HepG2 (cell line): ENCODE results near the gene FMNL1. TPM values are rescaled to one million over a fixed set of nuclear protein-coding genes. Genes with fewer than 3 reads are reported as not detected.

ENCODE experiments used
- ATF7-NPFF ChIP-seq: sonication (generic); formaldehyde crosslinking; IDR thresholded peaks from 2 replicates; pipeline ENCODE4 v1.8.1; 2023; ENCODE audit warnings: mild to moderate bottlenecking, low read depth, missing genetic modification reagents, moderate library complexity
- ERF ChIP-seq: IDR thresholded peaks from 2 replicates; pipeline ENCODE4 v1.6.1; 2018; ENCODE audit warnings: missing biosample characterization, missing genetic modification reagents
- ETV5 ChIP-seq: IDR thresholded peaks from 2 replicates; pipeline ENCODE4 v1.6.1; 2018; ENCODE audit warnings: missing biosample characterization, missing genetic modification reagents, inconsistent platforms, borderline replicate concordance
- IKZF1 ChIP-seq: fragments of 450-650 bp; IDR thresholded peaks from 2 replicates; pipeline ENCODE4 v1.7.1; 2016
- POLR2AphosphoS2 ChIP-seq: IDR thresholded peaks from 2 replicates; pipeline ENCODE4 v1.6.1; 2011; ENCODE audit warnings: low read depth, low read length, improper control_type of control experiment
- RAD51 ChIP-seq: fragments of 450-650 bp; IDR thresholded peaks from 2 replicates; pipeline ENCODE4 v1.6.1; 2016; ENCODE audit warnings: borderline replicate concordance
- RARA ChIP-seq: IDR thresholded peaks from 2 replicates; pipeline ENCODE4 v1.6.1; 2016; ENCODE audit warnings: missing genetic modification reagents, missing compliant biosample characterization
- SIN3B ChIP-seq: fragments of 150-350 bp; IDR thresholded peaks from 2 replicates; pipeline ENCODE4 v1.6.1; 2014; ENCODE audit warnings: low read length
- YY1 ChIP-seq: IDR thresholded peaks from 2 replicates; pipeline ENCODE4 v1.6.1; 2011; ENCODE audit warnings: low read length, low read depth, moderate library complexity, mild to moderate bottlenecking; ENCODE audit not compliant: insufficient read depth, insufficient replicate concordance
- ZIK1 ChIP-seq: sonication (generic); formaldehyde crosslinking; IDR thresholded peaks from 2 replicates; pipeline ENCODE4 v1.5.0; 2020; ENCODE audit warnings: mild to moderate bottlenecking, low read depth, missing genetic modification reagents, borderline replicate concordance
- ZNF143 ChIP-seq: sonication (generic); formaldehyde crosslinking; IDR thresholded peaks from 2 replicates; pipeline ENCODE4 v1.4.0; 2020; ENCODE audit warnings: missing genetic modification reagents
- ZNF432 ChIP-seq: sonication (generic); formaldehyde crosslinking; IDR thresholded peaks from 2 replicates; pipeline ENCODE4 v1.5.0; 2020; ENCODE audit warnings: missing genetic modification reagents, mild to moderate bottlenecking, borderline replicate concordance
- ZNF496 ChIP-seq: sonication (generic); formaldehyde crosslinking; IDR thresholded peaks from 2 replicates; pipeline ENCODE4 v1.8.1; 2023; ENCODE audit warnings: mild to moderate bottlenecking, moderate library complexity, missing genetic modification reagents; ENCODE audit not compliant: insufficient replicate concordance
- ZNF768 ChIP-seq: sonication (generic); formaldehyde crosslinking; IDR thresholded peaks from 2 replicates; pipeline ENCODE4 v1.4.0; 2020; ENCODE audit warnings: missing genetic modification reagents
- ZNF788 ChIP-seq: sonication (generic); formaldehyde crosslinking; IDR thresholded peaks from 2 replicates; pipeline ENCODE4 v1.5.0; 2020; ENCODE audit warnings: mild to moderate bottlenecking, missing genetic modification reagents, borderline replicate concordance
- ZSCAN30 ChIP-seq: sonication (generic); formaldehyde crosslinking; IDR thresholded peaks from 2 replicates; pipeline ENCODE4 v1.5.0; 2020; ENCODE audit warnings: mild to moderate bottlenecking, missing genetic modification reagents
- ZZZ3 ChIP-seq: sonication (generic); formaldehyde crosslinking; IDR thresholded peaks from 2 replicates; pipeline ENCODE4 v1.4.0; 2020; ENCODE audit warnings: missing genetic modification reagents, mild to moderate bottlenecking, borderline replicate concordance
- polyA plus RNA-seq, 8 experiments: library from polyadenylated mRNA; depleted of rRNA in 3 of 8; stranded (reverse) in 7 of 8; unstranded in 1 of 8; fragments of >200 nt; fragmentation: Illumina TruSeq in 4 of 8; extraction: Trizol in 4 of 8; gene quantifications; 2 replicates each; pipeline versions ENCODE4 v1.2.1 to v1.2.3, GENCODE V29; 2011 to 2016; ENCODE audit warnings: low read depth in 4 of 8, missing spikeins in 1 of 8, mixed read lengths in 1 of 8; ENCODE audit not compliant: insufficient read depth in 1 of 8
- total RNA-seq, 5 experiments: library from RNA; depleted of rRNA; stranded (reverse); fragments of >200 nt; fragmentation: Illumina TruSeq; extraction: Trizol; gene quantifications; 2 replicates each; pipeline ENCODE4 v1.2.3, GENCODE V29; 2016; ENCODE audit warnings: low read depth in 1 of 5
- TF ChIP-seq, protein P1 (sequence below): sonication (generic); formaldehyde crosslinking; IDR thresholded peaks from 2 replicates; pipeline ENCODE4 v1.4.0; 2020; ENCODE audit warnings: missing genetic modification reagents
- TF ChIP-seq, protein P2 (sequence below): sonication (generic); formaldehyde crosslinking; IDR thresholded peaks from 2 replicates; pipeline ENCODE4 v1.4.0; 2020; ENCODE audit warnings: mild to moderate bottlenecking, low read depth, missing genetic modification reagents
- TF ChIP-seq, protein P3 (sequence below): sonication (generic); formaldehyde crosslinking; IDR thresholded peaks from 2 replicates; pipeline ENCODE4 v1.8.0; 2022; ENCODE audit warnings: missing genetic modification reagents, mild to moderate bottlenecking, moderate library complexity, borderline replicate concordance
- TF ChIP-seq, protein P4 (sequence below): IDR thresholded peaks from 2 replicates; pipeline ENCODE4 v1.6.1; 2012; ENCODE audit warnings: inconsistent platforms
- TF ChIP-seq, protein P5 (sequence below): sonication (generic); formaldehyde crosslinking; IDR thresholded peaks from 2 replicates; pipeline ENCODE4 v1.5.0; 2020; ENCODE audit warnings: mild to moderate bottlenecking, missing genetic modification reagents, borderline replicate concordance

The FMNL1 gene
- total and polyA plus RNA-seq, 2 of the 13 experiments (the other 11 are each of a cell fraction or from before 2014, with no cell fraction given): 0.53 to 0.70 TPM

DNA sequence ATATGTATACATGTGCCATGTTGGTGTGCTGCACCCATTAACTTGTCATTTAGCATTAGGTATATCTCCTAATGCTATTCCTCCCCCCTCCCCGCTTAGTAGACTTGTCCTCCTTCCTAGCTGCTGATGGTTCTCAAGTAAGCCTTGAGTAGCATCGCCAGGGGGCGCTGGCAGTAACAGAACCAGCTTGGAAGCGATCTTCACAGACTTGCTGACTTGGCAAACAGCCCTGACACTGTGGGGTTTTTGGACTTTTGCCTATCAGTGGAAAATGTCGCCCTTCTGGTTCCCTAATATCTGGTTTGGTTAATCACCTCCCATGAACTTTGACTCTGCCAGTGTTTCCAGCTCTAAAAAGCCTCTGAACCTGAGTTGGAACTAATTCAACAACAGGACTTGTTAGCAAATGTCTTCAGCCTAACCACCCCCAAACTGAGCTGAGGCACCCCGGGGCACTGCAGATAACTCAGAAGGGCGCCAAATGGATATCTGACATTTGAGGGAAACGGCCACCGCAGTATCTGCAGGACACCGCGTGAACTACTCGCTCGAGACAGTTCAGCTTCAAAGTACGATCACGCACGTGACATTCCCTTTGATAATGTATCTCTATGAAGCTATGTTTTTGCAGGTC lies 55.6 kb downstream of the FMNL1 start (continued):
- TF ChIP-seq SIN3B: no peak
- no peak for TF ChIP-seq ZNF768
- no peak for TF ChIP-seq ZZZ3 (CRISPR knock-in tag)
- TF ChIP-seq, protein P1, sequence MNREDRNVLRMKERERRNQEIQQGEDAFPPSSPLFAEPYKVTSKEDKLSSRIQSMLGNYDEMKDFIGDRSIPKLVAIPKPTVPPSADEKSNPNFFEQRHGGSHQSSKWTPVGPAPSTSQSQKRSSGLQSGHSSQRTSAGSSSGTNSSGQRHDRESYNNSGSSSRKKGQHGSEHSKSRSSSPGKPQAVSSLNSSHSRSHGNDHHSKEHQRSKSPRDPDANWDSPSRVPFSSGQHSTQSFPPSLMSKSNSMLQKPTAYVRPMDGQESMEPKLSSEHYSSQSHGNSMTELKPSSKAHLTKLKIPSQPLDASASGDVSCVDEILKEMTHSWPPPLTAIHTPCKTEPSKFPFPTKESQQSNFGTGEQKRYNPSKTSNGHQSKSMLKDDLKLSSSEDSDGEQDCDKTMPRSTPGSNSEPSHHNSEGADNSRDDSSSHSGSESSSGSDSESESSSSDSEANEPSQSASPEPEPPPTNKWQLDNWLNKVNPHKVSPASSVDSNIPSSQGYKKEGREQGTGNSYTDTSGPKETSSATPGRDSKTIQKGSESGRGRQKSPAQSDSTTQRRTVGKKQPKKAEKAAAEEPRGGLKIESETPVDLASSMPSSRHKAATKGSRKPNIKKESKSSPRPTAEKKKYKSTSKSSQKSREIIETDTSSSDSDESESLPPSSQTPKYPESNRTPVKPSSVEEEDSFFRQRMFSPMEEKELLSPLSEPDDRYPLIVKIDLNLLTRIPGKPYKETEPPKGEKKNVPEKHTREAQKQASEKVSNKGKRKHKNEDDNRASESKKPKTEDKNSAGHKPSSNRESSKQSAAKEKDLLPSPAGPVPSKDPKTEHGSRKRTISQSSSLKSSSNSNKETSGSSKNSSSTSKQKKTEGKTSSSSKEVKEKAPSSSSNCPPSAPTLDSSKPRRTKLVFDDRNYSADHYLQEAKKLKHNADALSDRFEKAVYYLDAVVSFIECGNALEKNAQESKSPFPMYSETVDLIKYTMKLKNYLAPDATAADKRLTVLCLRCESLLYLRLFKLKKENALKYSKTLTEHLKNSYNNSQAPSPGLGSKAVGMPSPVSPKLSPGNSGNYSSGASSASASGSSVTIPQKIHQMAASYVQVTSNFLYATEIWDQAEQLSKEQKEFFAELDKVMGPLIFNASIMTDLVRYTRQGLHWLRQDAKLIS (CRISPR knock-in tag): no peak
- TF ChIP-seq ZNF788 (CRISPR knock-in tag): peak; percentile 79; the same call in 1 of the 2 replicates
- peak; percentile 65; the same call in 1 of the 2 replicates for TF ChIP-seq ERF (CRISPR knock-in tag)
- TF ChIP-seq ZNF432 (CRISPR knock-in tag): no peak
- no peak for TF ChIP-seq ATF7-NPFF (CRISPR knock-in tag)
- TF ChIP-seq, protein P2, sequence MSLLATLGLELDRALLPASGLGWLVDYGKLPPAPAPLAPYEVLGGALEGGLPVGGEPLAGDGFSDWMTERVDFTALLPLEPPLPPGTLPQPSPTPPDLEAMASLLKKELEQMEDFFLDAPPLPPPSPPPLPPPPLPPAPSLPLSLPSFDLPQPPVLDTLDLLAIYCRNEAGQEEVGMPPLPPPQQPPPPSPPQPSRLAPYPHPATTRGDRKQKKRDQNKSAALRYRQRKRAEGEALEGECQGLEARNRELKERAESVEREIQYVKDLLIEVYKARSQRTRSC (CRISPR knock-in tag): no peak
- TF ChIP-seq, protein P3, sequence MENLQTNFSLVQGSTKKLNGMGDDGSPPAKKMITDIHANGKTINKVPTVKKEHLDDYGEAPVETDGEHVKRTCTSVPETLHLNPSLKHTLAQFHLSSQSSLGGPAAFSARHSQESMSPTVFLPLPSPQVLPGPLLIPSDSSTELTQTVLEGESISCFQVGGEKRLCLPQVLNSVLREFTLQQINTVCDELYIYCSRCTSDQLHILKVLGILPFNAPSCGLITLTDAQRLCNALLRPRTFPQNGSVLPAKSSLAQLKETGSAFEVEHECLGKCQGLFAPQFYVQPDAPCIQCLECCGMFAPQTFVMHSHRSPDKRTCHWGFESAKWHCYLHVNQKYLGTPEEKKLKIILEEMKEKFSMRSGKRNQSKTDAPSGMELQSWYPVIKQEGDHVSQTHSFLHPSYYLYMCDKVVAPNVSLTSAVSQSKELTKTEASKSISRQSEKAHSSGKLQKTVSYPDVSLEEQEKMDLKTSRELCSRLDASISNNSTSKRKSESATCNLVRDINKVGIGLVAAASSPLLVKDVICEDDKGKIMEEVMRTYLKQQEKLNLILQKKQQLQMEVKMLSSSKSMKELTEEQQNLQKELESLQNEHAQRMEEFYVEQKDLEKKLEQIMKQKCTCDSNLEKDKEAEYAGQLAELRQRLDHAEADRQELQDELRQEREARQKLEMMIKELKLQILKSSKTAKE (CRISPR knock-in tag): no peak
- no peak for TF ChIP-seq ZNF143 (CRISPR knock-in tag)
- TF ChIP-seq ZSCAN30: no peak
- TF ChIP-seq ETV5 (CRISPR knock-in tag): peak; percentile 22; the same call in 1 of the 2 replicates
- TF ChIP-seq, protein P4, sequence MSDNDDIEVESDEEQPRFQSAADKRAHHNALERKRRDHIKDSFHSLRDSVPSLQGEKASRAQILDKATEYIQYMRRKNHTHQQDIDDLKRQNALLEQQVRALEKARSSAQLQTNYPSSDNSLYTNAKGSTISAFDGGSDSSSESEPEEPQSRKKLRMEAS: no peak; the same call in 1 of the 2 replicates
- TF ChIP-seq RAD51: no peak
- no peak for TF ChIP-seq YY1
- no peak for TF ChIP-seq POLR2AphosphoS2
- TF ChIP-seq, protein P5, sequence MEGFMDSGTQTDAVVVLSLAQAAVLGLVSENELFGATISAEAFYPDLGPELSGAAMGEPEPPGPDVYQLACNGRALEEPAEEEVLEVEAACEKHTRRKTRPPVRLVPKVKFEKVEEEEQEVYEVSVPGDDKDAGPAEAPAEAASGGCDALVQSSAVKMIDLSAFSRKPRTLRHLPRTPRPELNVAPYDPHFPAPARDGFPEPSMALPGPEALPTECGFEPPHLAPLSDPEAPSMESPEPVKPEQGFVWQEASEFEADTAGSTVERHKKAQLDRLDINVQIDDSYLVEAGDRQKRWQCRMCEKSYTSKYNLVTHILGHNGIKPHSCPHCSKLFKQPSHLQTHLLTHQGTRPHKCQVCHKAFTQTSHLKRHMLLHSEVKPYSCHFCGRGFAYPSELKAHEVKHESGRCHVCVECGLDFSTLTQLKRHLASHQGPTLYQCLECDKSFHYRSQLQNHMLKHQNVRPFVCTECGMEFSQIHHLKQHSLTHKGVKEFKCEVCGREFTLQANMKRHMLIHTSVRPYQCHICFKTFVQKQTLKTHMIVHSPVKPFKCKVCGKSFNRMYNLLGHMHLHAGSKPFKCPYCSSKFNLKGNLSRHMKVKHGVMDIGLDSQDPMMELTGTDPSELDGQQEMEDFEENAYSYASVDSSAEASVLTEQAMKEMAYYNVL (CRISPR knock-in tag): no peak; the same call in 1 of the 2 replicates
- TF ChIP-seq ZNF496: no peak
- no peak for TF ChIP-seq ZIK1
- no peak for TF ChIP-seq IKZF1
- no peak for TF ChIP-seq RARA (CRISPR knock-in tag)
